ENCODE data around the gene HACE1. TPM values are rescaled to one million over a fixed set of nuclear protein-coding genes. Genes with fewer than 3 reads are reported as not detected.
A peak's percentile ranks its signal among the peaks of the same experiment; 100 is the strongest.

HACE1 gene
- total RNA-seq, 4 donors from 2014 or later, result 6.1 to 17.7 (median 11.2) TPM

GRCh38 chr6:104784884-104785283, 74.8 kb downstream of the HACE1 start:
- TF ChIP-seq POLR2A (IDR thresholded peaks at IDR 0.05), result no peak
- no peak overlapping the region for H3K27ac ChIP-seq
- 44 to 66% methylated on average over 2 of the region's 2 CpGs for WGBS, 2 donors
- no peak overlapping the region for H3K4me3 ChIP-seq
- no peaks in the 10 kb centered on the region for H3K27me3 ChIP-seq
- peaks cover 0 to 48% (median 0%) of the 10 kb centered on the region in 3 donors for H3K36me3 ChIP-seq
- intact Hi-C loops (cut with DNase I), result no loop called here
- H3K4me1 ChIP-seq, result no peaks in the 10 kb centered on the region
- no peak for DNase-seq
- no peaks in the 10 kb centered on the region for H3K9me3 ChIP-seq

GRCh38 chr6:104771258-104771832, 88.4 kb downstream of the HACE1 start:
- H3K27me3 ChIP-seq, result no peaks in the 10 kb centered on the region
- 57 to 60% methylated on average over 2 of the region's 2 CpGs for WGBS, 2 donors
- intact Hi-C loops (cut with DNase I), result no loop called here
- H3K4me3 ChIP-seq, result no peak overlapping the region
- H3K9me3 ChIP-seq, result no peaks in the 10 kb centered on the region
- no peak for DNase-seq
- TF ChIP-seq POLR2A (IDR thresholded peaks at IDR 0.05) (no peak), CTCF (IDR thresholded peaks at IDR 0.05) (peak; percentile 24 to 64 (median 34))
- H3K4me1 ChIP-seq, result no peaks in the 10 kb centered on the region
- H3K27ac ChIP-seq, result no peak overlapping the region
- H3K36me3 ChIP-seq, result peaks cover 0 to 30% (median 0%) of the 10 kb centered on the region in 3 donors

GRCh38 chr6:104768906-104769305, 90.8 kb downstream of the HACE1 start:
- TF ChIP-seq CTCF (IDR thresholded peaks at IDR 0.05) (no peak), POLR2A (IDR thresholded peaks at IDR 0.05) (no peak)
- Histone ChIP-seq H3K4me3 (no peak overlapping the region), H3K36me3 (peaks cover 0 to 32% (median 0%) of the 10 kb centered on the region in 3 donors), H3K27ac (no peak overlapping the region), H3K9me3 (no peaks in the 10 kb centered on the region), H3K4me1 (no peaks in the 10 kb centered on the region), H3K27me3 (no peaks in the 10 kb centered on the region)
- intact Hi-C loops (cut with DNase I), result no loop called here
- 100% methylated on average over 1 of the region's 1 CpG for WGBS, 2 donors
- no peak for DNase-seq

- intact Hi-C loops (cut with DNase I), result no loop called here
- TF ChIP-seq CTCF (IDR thresholded peaks at IDR 0.05), result no peak
- TF ChIP-seq POLR2A (IDR thresholded peaks at IDR 0.05), result no peak
Measured at GRCh38 chr6:104766595-104766994, 93.1 kb downstream of the HACE1 start.

GRCh38 chr6:104754788-104755409, 104.8 kb downstream of the HACE1 start:
- Histone ChIP-seq H3K4me1 (no peaks in the 10 kb centered on the region), H3K36me3 (peaks cover 0 to 68% (median 0%) of the 10 kb centered on the region in 3 donors), H3K27me3 (no peaks in the 10 kb centered on the region), H3K4me3 (no peak overlapping the region), H3K27ac (no peak overlapping the region), H3K9me3 (peaks cover 0 to 32% (median 13%) of the 10 kb centered on the region in 3 donors)
- intact Hi-C loops (cut with DNase I), result no loop called here
- DNase-seq, result no peak
- 83 to 95% methylated on average over 1 of the region's 1 CpG for WGBS, 2 donors
- TF ChIP-seq POLR2A (IDR thresholded peaks at IDR 0.05), result no peak
- no peak for TF ChIP-seq CTCF (IDR thresholded peaks at IDR 0.05)

More at GRCh38 chr6:104766595-104766994, 93.1 kb downstream of the HACE1 start:
- H3K4me3 ChIP-seq, result no peak overlapping the region
- H3K27me3 ChIP-seq, result no peaks in the 10 kb centered on the region
- H3K9me3 ChIP-seq, result no peaks in the 10 kb centered on the region
- DNase-seq, result no peak
- no peak overlapping the region for H3K27ac ChIP-seq
- no peaks in the 10 kb centered on the region for H3K4me1 ChIP-seq
- H3K36me3 ChIP-seq, result peaks cover 0 to 52% (median 0%) of the 10 kb centered on the region in 3 donors
- WGBS, 2 donors, result 84 to 85% methylated on average over 4 of the region's 4 CpGs

All from esophagus squamous epithelium (tissue), 5 donors.